ENCODE measurements around the gene ADCY6. TPM values are rescaled to one million over a fixed set of nuclear protein-coding genes. Genes with fewer than 3 reads are reported as not detected.
"Not testable (repeated sequence)": the region's sequence is repeated elsewhere in the genome, so short reads cannot be mapped to it uniquely, and the experiment has no call there.

ADCY6 gene
- total and polyA plus RNA-seq, 12 donors, result 35.3 to 144 (median 121) TPM

DNA sequence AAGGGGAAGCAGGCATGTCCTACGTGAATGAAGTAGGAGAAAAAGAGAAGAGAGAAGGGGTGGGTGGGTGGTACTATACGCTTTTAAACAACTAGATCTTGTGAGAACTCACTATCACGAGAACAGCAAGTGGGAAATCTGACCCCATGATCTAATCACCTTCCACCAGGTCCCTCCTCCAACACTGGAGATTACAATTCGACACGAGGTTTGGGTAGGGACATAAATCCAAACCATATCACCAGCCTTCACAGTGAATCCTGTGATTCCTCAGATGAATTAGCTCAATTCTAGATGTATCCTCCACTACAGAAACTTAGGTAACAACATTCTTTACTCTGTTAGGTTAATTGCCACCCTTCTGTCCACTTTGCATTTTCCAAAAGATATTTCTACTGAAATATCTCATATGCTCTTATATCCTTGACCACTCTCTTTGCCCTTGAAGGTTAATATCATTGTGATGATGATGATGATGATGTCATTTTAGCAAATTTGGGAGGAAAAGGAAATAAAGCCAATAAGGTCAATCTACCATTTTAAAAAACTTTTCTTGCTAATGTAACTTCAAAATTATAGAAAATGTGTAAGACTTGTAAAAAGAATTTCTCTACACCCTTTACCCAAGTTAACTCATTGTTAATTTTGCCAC, 49.1 kb downstream of the ADCY6 start:
- 27 to 41% methylated on average over 5 of the region's 5 CpGs for WGBS, 2 donors
- intact Hi-C loops (cut with DNase I), result no loop called here
- ATAC-seq (no peak), DNase-seq (no peak)
- Histone ChIP-seq H3K27me3 (peaks cover 0 to 49% (median 14%) of the 10 kb centered on the region in 7 donors), H3K36me3 (no peaks in the 10 kb centered on the region), H3K9me3 (no peaks in the 10 kb centered on the region), H3K27ac (no peak overlapping the region), H3K4me3 (no peak overlapping the region), H3K4me1 (no peaks in the 10 kb centered on the region)
- TF ChIP-seq CTCF (IDR thresholded peaks at IDR 0.05), result no peak

GRCh38 chr12:48736456-48736855, 52.4 kb downstream of the ADCY6 start:
- ATAC-seq (no peak), DNase-seq (no peak)
- Histone ChIP-seq H3K4me3 (no peak overlapping the region), H3K27me3 (peaks cover 0 to 31% (median 14%) of the 10 kb centered on the region in 7 donors), H3K4me1 (no peaks in the 10 kb centered on the region), H3K36me3 (no peaks in the 10 kb centered on the region), H3K27ac (no peak overlapping the region), H3K9me3 (no peaks in the 10 kb centered on the region)
- TF ChIP-seq CTCF (IDR thresholded peaks at IDR 0.05), result no peak
- 37 to 39% methylated on average over 1 of the region's 1 CpG for WGBS, 2 donors
- intact Hi-C loops (cut with DNase I), result no loop called here

DNA sequence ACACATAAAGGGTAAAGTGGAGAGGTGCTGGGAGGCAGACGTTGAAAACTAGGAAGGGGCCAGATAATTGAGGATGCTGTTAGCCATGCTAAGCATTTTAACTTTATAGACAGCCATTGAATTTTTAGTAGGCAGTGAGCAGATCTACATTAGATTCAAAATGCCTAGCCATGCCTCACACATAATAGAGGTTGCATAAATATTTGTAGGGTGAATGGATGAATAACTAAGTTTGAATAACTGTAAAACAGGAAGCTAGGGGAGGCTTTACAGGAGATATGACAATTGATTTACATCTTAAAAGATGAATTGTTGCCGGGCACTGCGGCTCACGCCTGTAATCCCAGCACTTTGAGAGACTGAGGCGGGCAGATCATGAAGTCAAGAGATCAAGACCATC, 60.1 kb downstream of the ADCY6 start:
- TF ChIP-seq CTCF (IDR thresholded peaks at IDR 0.05), result no peak
- intact Hi-C loops (cut with DNase I), result no loop called here
- WGBS, 2 donors, result 78 to 89% methylated on average over 5 of the region's 5 CpGs

DNA sequence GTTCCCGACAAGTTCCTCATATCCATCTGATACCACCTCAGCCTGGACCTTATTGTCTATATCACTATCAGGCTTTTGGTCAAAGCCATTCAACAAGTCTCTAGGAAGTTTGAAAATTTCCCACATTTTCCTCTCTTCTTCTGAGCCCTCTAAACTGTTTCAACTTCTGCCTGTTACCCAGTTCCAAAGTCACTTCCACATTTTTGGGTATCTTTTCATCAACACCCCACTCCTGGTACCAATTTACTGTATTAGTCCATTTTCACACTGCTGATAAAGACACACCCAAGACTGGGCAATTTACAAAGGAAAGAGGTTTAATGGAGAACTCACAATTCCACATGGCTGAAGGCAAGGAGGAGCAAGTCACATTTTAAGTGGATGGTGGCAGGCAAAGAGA, 68.2 kb downstream of the ADCY6 start:
- ATAC-seq; H3K36me3 ChIP-seq; intact Hi-C loops (cut with DNase I); H3K27ac ChIP-seq; H3K27me3 ChIP-seq; H3K4me3 ChIP-seq; DNase-seq: not testable (repeated sequence)
- Histone ChIP-seq H3K9me3 (peaks cover 0 to 18% (median 7%) of the 10 kb centered on the region in 11 donors), H3K4me1 (peaks cover under 1 to 11% (median 6%) of the 10 kb centered on the region in 9 donors)
- 91 to 95% methylated on average over 1 of the region's 1 CpG for WGBS, 2 donors

More for the DNA sequence above, 60.1 kb downstream of the ADCY6 start:
- Histone ChIP-seq H3K27me3 (no peaks in the 10 kb centered on the region), H3K27ac (no peak overlapping the region), H3K4me1 (no peaks in the 10 kb centered on the region), H3K9me3 (no peaks in the 10 kb centered on the region), H3K36me3 (no peaks in the 10 kb centered on the region), H3K4me3 (no peak overlapping the region)
- no peak for ATAC-seq
- DNase-seq, result no peak

DNA sequence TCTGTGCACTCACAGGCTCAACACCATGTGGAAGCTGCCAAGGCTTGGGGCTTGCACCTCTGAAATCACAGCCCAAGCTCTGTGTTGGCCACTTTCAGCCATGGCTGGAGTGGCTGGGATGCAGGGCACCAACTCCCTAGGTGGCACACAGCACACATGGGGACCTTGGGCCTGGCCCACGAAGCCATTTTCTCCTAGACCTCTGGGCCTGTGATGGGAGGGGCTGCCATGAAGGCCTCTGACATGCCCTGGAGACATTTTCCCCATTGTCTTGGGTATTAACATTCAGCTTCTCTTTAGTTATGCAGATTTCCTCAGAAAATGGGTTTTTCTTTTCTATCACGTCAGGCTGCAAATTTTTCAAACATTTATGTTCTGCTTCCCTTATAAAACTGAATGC, 68.7 kb downstream of the ADCY6 start:
- H3K27me3 ChIP-seq; H3K36me3 ChIP-seq; DNase-seq; H3K27ac ChIP-seq; ATAC-seq; intact Hi-C loops (cut with DNase I); H3K4me3 ChIP-seq: not testable (repeated sequence)
- Histone ChIP-seq H3K4me1 (peaks cover 6 to 17% (median 12%) of the 10 kb centered on the region in 9 donors), H3K9me3 (peaks cover 0 to 18% (median 7%) of the 10 kb centered on the region in 11 donors)
- WGBS, 2 donors, result 76 to 79% methylated on average over 2 of the region's 2 CpGs

DNA sequence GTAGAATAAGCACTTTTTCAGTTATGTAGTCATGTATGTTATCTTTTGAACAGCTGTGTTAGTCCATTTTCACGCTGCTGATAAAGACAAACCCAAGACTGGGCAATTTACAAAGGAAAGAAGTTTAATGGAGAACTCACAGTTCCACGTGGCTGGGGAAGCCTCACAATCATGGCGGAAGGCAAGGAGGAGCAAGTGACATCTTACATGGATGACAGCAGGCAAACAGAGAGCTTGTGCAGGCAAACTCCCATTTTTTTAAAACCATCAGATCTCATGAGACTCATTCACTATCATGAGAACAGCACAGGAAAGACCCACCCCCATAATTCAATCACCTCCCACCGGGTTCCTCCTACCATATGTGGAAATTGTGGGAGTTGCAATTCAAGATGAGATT, 69.9 kb downstream of the ADCY6 start:
- H3K4me3 ChIP-seq; H3K27me3 ChIP-seq; DNase-seq; intact Hi-C loops (cut with DNase I); H3K27ac ChIP-seq; ATAC-seq: not testable (repeated sequence)
- Histone ChIP-seq H3K9me3 (peaks cover 0 to 18% (median 7%) of the 10 kb centered on the region in 11 donors), H3K36me3 (peaks cover 0 to 11% (median 3%) of the 10 kb centered on the region in 9 donors), H3K4me1 (peaks cover 10 to 29% (median 24%) of the 10 kb centered on the region in 9 donors)
- 82 to 85% methylated on average over 4 of the region's 4 CpGs for WGBS, 2 donors
